GM12872 (cell line): Measurements from ENCODE around the gene NAA50.

Experiments used
- CTCF ChIP-seq: IDR thresholded peaks from 3 replicates; pipeline ENCODE4 v1.5.1; 2011; ENCODE audit warnings: low read depth, mild to moderate bottlenecking, low read length, moderate library complexity; ENCODE audit not compliant: insufficient read depth

The NAA50 gene

DNA sequence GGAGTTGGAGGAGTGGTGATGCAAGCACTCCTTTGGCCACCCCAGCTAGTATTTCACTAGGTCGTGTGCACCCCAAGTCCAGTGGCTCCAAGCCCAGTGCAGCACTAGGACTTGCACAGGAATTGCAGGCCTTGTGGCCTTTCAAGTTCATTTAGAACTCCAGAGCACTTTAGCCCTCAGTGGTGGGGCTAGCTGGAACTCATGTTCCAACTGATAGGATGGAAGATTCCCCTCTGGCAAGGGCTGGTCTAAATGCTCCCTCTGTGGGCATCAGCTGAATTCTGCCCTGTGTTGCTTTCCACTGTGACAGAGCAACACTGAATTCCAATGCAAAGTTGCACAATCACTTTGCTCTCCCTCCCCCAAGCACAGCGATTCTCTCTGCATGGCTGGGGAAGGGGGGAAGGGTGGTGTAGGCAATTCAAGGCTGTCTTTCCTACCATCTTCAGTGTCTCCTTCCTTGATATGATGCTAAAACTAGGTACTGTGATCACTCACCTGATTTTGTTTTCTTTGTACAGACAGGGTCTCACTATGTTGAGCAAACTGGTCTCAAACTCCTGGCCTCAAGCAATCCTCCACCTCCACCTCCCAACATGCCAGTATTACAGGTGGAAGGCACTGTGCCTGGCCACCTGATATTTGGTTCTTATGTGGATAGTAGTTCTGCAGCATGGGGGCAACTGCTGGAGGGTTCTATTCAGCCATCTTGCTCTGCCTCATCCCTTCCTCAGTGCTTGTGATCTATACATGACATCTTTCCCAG is 59.9 kb downstream of the NAA50 start:
- TF ChIP-seq CTCF = no peak

DNA sequence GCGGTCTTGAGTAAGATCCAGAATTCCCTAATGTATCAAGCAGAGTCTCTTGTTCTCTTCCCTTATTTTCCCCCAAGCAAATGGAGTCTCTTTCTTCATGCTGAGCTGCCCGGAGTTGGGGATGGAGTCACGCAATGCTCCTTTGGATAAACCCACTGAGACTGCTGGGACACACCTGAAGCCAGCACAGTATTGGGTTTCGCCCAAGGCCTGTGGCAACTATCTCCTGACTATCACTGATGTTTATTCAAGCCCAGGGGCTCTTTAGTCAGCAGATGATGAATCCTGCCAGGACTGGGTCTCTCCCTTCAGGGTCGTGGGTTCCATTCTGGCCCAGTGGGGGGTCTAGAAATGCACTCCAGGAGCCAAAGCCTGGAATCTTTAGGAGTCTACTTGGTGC is 60.9 kb downstream of the NAA50 start:
- TF ChIP-seq CTCF = no peak

- TF ChIP-seq CTCF = no peak
Measured at GRCh38 chr3:113684271-113684819, 61.7 kb downstream of the NAA50 start.

- TF ChIP-seq CTCF = no peak
Measured at GRCh38 chr3:113678773-113679172, 67.3 kb downstream of the NAA50 start.

DNA sequence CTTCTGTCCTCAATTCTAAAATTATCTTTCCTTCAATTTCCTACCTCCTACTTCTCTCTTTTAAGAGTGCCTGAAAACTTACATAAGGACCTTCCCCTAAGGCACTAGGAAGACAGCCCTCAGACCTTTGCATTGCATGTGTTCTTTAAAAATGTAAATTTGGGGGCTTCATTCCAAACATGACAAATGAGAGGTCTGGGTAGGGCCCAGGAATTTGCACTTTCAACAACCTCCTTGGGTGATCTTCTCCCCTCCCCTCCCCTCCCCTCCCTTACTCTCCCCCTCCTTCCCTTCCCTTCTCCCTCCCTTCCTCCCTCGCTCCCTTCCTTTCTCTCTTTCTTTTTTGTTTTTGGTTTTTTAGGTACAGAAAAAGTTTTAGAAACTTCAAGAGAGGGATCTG is 68.3 kb downstream of the NAA50 start:
- TF ChIP-seq CTCF = no peak

- no peak for TF ChIP-seq CTCF
Measured at GRCh38 chr3:113676261-113676660, 69.8 kb downstream of the NAA50 start.

DNA sequence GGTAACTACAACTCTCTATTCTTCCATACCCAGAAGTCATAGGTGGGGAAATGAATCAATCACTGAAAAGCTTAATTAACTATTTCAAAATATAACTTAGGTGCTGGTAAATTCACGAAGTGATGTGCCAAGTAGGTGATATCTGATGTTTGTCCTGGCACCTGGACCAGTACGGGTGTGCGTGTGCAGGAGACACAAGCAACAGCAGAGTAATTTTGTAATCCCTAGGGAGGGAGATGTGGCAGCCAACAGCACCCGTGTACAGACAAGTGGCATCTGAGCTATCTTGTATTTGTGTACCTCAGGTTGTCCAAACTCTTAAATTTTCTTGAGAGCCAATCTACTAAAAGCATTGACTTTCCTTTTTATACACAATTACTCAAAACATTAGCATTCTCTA is 72.5 kb downstream of the NAA50 start:
- no peak for TF ChIP-seq CTCF
